Neural progenitor cell (in vitro differentiated cells): ENCODE results near the gene ITGA11.

Experiments used
- CTCF ChIP-seq: fragments of 200-600 bp; sonication (generic); IDR thresholded peaks from 2 replicates; pipeline ENCODE4 v1.5.1; 2017; ENCODE audit warnings: antibody characterized with exemption, mild to moderate bottlenecking
- EZH2 ChIP-seq: fragments of 200-600 bp; sonication (generic); IDR thresholded peaks from 2 replicates; pipeline ENCODE4 v1.6.1; 2017; ENCODE audit warnings: antibody characterized with exemption, mild to moderate bottlenecking, moderate library complexity

- no peak for TF ChIP-seq CTCF
- TF ChIP-seq EZH2: no peak
Measured at GRCh38 chr15:68332266-68332665, 99.7 kb downstream of the ITGA11 start.
